Ovary (tissue), 9 donors: ENCODE measurements around the gene MRPS25. TPM values are rescaled to one million over a fixed set of nuclear protein-coding genes. Genes with fewer than 3 reads are reported as not detected.

ENCODE experiments used
- DNase-seq, 5 donors: peaks; one replicate each; pipeline ENCODE4 v3.0.0-alpha.2; 2019 to 2020
- H3K27ac ChIP-seq, 2 donors: fragments of 200-600 bp; one replicate each; pipeline versions ENCODE4 v1.5.1 to v1.8.0; 2019 to 2022
- H3K27me3 ChIP-seq: fragments of 200-600 bp; one replicate; pipeline ENCODE4 v1.8.0; 2022
- H3K36me3 ChIP-seq: fragments of 200-600 bp; sonication (generic); one replicate; pipeline ENCODE4 v1.5.1; 2019
- H3K4me1 ChIP-seq: one replicate; pipeline ENCODE4 v1.8.1; 2013; ENCODE audit warnings: mild to moderate bottlenecking, moderate library complexity; ENCODE audit not compliant: insufficient read depth
- H3K4me3 ChIP-seq: fragments of 200-600 bp; sonication (generic); one replicate; pipeline ENCODE4 v1.5.1; 2017
- H3K9me3 ChIP-seq, 2 donors: fragments of 200-600 bp in 1 of 2; sonication (generic) in 1 of 2; one replicate each; pipeline versions ENCODE4 v1.5.1 to v1.8.1; 2013 to 2019; ENCODE audit warnings: mild to moderate bottlenecking in 1 of 2, moderate library complexity in 1 of 2
- EP300 ChIP-seq: sonication (generic); formaldehyde crosslinking; IDR thresholded peaks from one replicate; pipeline ENCODE4 v1.6.1; 2017; ENCODE audit warnings: antibody characterized with exemption
- POLR2A ChIP-seq: fragments of 450-650 bp; IDR thresholded peaks from one replicate; pipeline ENCODE4 v1.6.1; 2017; ENCODE audit warnings: antibody characterized with exemption, mild to moderate bottlenecking, moderate library complexity
- WGBS, 3 donors: extraction: QIAGEN DNeasy Blood & Tissue Kit in 1 of 3; methylation state at CpG; one replicate each; pipeline versions ENCODE4 v1.1.5 to v1.1.7; 2013 to 2017; 5-methylcytosine and 5-hydroxymethylcytosine counted together
- intact Hi-C, 4 donors: fragments of 100-400 bp; cut with DNase I; formaldehyde crosslinking; loops; one replicate each; pipeline versions ENCODE4 v1.11.0 to v1.15.1; 2022 to 2023
- polyA plus RNA-seq, 2 donors: library from polyadenylated mRNA; stranded (reverse); fragments of 200-250 nt in 1 of 2; fragments of 350-450 nt in 1 of 2; fragmentation: Illumina TruSeq in 1 of 2; extraction: RNeasy Lipid Tissue Mini Kit (QIAGEN cat#74804) in 1 of 2; gene quantifications; one replicate each; pipeline ENCODE4 v1.2.3, GENCODE V29; 2013 to 2014
- total RNA-seq, 7 donors: library from RNA; depleted of rRNA in 2 of 7; stranded (reverse); fragments of >200 nt in 2 of 7; fragmentation: NEBNext Ultra II Directional in 3 of 7; extraction: Animal tissue kit (Norgen Biotek cat#: 25700) in 3 of 7; gene quantifications; one replicate each; pipeline versions ENCODE4 v1.1.0 to v1.2.4, GENCODE V29; 2016 to 2023
- TF ChIP-seq, protein P1 (sequence below), 3 donors: fragments of 450-650 bp in 2 of 3; fragments of 200-600 bp in 1 of 3; IDR thresholded peaks; one replicate each; pipeline versions ENCODE4 v1.5.1 to v1.8.0; 2016 to 2022; ENCODE audit warnings: antibody characterized with exemption in 3 of 3, mild to moderate bottlenecking in 1 of 3
- donor health status: DM: no; HTN: no; CAD: no; lungs with moderate emphysema.
- donor health status: DM: no; HTN: no; CAD: no.
- donor health status: Bipolar disorder and iron deficiency.
- donor health status: DM: yes; HTN: yes; CAD: no.
- donor health status: DM: no; HTN: no; CAD: no.
- donor health status: DM: yes; HTN: yes; CAD: no.

The MRPS25 gene
- total and polyA plus RNA-seq, 9 donors, result 22.5 to 50.5 (median 34.1) TPM

DNA sequence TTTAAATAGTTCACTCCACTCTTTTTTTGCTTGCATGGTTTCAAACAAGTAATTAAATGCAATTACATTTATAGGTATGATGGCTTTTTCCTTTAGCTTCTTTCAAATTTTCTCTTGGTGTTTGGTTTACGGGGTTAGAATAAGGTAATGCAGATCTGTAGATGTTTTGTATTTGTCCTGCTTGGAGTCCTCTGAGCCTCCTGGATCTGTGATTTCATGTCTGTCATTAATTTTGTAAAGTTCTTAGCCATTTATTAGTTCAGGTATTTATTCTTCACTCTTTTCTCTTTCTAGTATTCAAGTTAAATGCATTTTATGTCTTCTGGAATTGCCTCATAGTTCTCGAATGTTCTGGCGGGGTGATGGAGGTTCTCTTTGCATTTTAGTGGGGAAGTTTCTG, 1.4 kb upstream of the MRPS25 start:
- no peak for DNase-seq
- intact Hi-C loops, result no loop called here
- Histone ChIP-seq H3K4me3 (no peak overlapping the region), H3K4me1 (peaks cover 2% of the 10 kb centered on the region), H3K27me3 (no peaks in the 10 kb centered on the region), H3K9me3 (no peaks in the 10 kb centered on the region), H3K27ac (no peak overlapping the region), H3K36me3 (no peaks in the 10 kb centered on the region)
- 89 to 94% (median 90%) methylated on average over 3 of the region's 3 CpGs for WGBS, 3 donors
- TF ChIP-seq, protein P1, sequence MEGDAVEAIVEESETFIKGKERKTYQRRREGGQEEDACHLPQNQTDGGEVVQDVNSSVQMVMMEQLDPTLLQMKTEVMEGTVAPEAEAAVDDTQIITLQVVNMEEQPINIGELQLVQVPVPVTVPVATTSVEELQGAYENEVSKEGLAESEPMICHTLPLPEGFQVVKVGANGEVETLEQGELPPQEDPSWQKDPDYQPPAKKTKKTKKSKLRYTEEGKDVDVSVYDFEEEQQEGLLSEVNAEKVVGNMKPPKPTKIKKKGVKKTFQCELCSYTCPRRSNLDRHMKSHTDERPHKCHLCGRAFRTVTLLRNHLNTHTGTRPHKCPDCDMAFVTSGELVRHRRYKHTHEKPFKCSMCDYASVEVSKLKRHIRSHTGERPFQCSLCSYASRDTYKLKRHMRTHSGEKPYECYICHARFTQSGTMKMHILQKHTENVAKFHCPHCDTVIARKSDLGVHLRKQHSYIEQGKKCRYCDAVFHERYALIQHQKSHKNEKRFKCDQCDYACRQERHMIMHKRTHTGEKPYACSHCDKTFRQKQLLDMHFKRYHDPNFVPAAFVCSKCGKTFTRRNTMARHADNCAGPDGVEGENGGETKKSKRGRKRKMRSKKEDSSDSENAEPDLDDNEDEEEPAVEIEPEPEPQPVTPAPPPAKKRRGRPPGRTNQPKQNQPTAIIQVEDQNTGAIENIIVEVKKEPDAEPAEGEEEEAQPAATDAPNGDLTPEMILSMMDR (IDR thresholded peaks at IDR 0.05), result no peak
- TF ChIP-seq EP300 (no peak), POLR2A (no peak)

DNA sequence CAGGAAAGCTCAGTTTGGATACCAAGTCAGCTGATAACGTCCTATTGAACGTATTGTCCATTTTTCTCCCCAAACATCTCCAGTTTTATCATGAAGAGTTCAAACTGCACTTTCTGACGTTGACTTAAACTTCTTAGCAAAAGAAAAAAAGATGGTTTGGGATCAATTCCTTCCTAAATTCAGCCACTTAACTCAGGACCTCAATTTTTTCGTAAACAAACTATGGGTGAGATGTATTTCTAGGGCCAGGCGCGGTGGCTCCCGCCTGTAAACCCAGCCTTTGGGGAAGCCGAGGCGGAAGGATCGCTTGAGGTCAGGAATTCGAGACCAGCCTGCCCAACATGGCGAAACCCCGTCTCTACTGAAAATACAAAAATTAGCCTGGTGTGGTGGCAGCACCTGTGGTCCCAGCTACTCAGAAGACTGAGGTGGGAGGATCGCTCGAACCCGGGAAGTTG, 464 bp upstream of the MRPS25 start:
- H3K27ac ChIP-seq, result no peak overlapping the region
- no peaks in the 10 kb centered on the region for H3K9me3 ChIP-seq
- DNase-seq, result peak in 1 of 5 donors; percentile 28
- intact Hi-C loops, result no loop called here
- 44 to 52% (median 46%) methylated on average over 16 of the region's 16 CpGs for WGBS, 3 donors
- TF ChIP-seq, protein P1 (IDR thresholded peaks at IDR 0.05), result no peak
- no peaks in the 10 kb centered on the region for H3K36me3 ChIP-seq
- H3K27me3 ChIP-seq, result no peaks in the 10 kb centered on the region
- H3K4me1 ChIP-seq, result peaks cover 2% of the 10 kb centered on the region
- peak overlapping the region; percentile 89 for H3K4me3 ChIP-seq

DNA sequence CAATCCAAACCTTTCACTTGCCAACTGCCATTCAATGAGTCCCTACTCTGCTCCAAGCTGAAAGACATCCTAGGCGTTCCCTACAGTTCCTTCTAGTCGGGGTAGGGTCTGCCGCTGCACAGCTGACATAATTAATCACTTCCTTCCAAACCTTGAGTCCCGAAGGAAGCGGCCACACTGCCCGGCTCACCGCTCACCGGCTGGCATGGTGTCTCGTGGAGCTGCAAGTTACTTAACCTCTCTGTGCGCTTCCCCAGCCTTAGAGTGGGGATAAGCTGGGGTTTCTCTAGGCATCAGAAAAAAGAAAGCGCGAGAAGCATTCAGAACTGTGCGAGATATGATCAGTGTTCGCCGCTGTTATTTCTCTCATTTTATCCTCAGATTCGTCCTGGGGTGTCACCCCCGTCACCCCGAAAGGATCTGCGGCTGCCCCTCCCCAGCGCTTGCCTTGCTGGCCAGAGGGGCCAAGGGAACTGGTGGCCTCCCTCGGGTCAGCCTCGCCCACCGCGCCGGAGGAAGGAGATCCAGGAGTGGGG, 748 bp downstream of the MRPS25 start:
- Histone ChIP-seq H3K27ac (peak overlapping the region; percentile 47 to 78), H3K36me3 (no peaks in the 10 kb centered on the region), H3K9me3 (no peaks in the 10 kb centered on the region), H3K4me3 (peak overlapping the region; percentile 89), H3K4me1 (peaks cover 2% of the 10 kb centered on the region), H3K27me3 (no peaks in the 10 kb centered on the region)
- TF ChIP-seq POLR2A, result no peak
- TF ChIP-seq, protein P1 (IDR thresholded peaks at IDR 0.05), result no peak
- TF ChIP-seq EP300, result no peak
- 1 to 2% (median 2%) methylated on average over 25 of the region's 25 CpGs for WGBS, 3 donors
- peak in 1 of 5 donors; percentile 35 for DNase-seq
- intact Hi-C loops, result no loop called here

DNA sequence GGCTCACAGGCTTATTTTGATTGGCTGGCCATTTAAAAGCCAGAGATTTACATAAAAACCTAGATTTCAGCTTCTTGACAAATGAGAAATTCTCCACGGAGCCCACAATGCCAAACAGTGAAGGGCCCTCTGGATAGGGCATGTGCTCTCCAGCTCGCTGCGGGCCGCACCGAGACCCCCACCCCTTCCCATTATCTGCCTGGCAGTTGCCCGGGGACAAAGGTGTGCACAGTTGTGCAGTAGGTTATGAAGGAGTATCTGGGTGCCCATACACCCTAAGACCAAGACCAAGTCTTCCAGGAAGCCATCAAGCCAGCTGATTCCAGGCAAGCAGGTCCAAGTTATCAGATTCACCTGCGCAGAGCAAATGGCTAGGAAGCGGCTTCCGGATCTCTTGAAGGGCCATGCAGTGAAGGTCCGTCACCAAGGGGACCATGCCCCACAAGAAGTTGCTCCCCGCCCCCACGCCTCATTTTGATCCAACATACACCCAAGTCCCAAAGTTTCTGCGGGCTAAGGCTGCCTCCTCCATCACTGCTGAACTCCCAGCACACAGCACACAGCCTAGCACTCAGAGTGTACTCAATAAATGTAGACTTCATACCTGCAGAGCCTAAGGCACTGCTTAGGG, 1.3 kb downstream of the MRPS25 start:
- Histone ChIP-seq H3K4me1 (peaks cover 2% of the 10 kb centered on the region), H3K4me3 (peak overlapping the region; percentile 89), H3K9me3 (no peaks in the 10 kb centered on the region), H3K36me3 (no peaks in the 10 kb centered on the region), H3K27me3 (no peaks in the 10 kb centered on the region), H3K27ac (no peak overlapping the region)
- intact Hi-C loops, result no loop called here
- no peak for TF ChIP-seq EP300
- TF ChIP-seq, protein P1 (IDR thresholded peaks at IDR 0.05), result no peak
- TF ChIP-seq POLR2A, result no peak
- DNase-seq, result peak in 2 of 5 donors; percentile 33
- WGBS, 3 donors, result 78 to 84% (median 83%) methylated on average over 13 of the region's 13 CpGs
